ENCODE measurements around the gene MLST8.

MLST8 gene

GRCh38 chr16:2173366-2173765 is 31.9 kb upstream of the MLST8 start:
- no peak for DNase-seq

- no peak for DNase-seq
Observed at GRCh38 chr16:2173916-2174315, 31.3 kb upstream of the MLST8 start.

DNA sequence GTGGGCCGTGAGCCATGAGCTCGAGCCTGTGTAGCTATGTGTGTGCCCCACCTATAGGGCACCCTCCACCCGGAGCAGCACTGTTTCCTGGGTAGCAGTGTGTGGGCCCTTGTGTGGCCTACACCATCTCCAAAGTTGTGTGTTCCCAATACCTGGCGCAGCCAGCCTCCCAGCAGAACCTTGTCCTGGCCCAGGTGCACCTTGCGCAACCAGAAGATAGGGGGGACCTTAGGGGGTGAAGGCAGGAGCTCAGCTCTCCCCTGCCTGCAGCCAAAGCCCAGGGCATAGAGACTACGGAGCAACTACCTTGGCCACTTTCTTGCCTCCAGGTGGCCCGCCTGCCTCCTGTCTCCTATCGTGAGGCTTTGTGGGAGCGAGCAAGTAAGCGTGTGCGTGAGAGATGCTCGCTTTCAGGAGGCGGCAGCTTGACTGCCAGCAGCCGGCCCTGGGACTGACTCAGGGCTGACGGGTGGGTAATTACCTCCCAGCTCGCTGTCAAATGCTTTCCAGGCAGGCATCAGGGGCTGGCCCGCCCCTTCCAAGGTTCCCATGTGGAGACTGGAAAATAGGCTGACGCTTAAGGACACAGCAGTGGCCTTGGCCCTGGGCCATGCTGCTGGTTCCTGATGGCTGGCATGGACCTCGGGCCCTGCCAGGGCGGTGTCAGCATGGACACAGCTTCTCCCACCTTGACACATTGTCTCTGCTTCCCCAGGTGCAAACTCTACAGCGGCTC is 30.7 kb upstream of the MLST8 start:
- no peak for DNase-seq

- DNase-seq, result no peak
Observed at GRCh38 chr16:2175454-2175853, 29.8 kb upstream of the MLST8 start.

DNA sequence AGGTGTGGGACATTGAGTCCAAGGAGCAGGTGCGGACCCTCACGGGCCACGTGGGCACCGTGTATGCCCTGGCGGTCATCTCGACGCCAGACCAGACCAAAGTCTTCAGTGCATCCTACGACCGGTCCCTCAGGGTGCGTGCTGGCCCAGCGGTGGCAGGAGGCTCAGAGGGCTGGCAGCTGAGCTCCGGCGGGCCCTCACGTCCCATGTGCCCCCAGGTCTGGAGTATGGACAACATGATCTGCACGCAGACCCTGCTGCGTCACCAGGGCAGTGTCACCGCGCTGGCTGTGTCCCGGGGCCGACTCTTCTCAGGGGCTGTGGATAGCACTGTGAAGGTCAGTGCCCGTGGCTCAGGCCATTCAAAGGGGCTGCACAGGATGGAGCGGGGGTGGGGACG is 29.2 kb upstream of the MLST8 start:
- no peak for DNase-seq

DNA sequence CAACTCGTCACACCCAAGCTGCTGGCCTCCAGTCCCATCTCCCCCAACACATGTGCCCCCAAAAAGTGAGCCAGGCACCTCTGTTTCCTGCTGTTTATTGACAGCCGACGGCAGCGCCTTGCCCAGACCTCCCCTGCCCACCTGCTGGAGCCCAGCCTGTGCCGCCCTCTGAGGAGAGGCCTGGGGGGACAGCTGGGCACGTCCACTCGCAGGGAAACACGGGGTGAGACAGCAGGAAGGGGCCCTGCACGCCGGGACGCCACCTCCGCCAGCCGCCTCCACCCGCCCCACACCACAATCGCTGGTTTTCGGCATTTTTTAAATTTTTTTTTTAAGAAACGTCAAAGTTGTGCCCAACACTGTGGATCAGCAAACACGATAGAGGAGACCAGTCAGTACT is 28.2 kb upstream of the MLST8 start:
- DNase-seq, result no peak

GRCh38 chr16:2177561-2177960 is 27.7 kb upstream of the MLST8 start:
- no peak for DNase-seq

GRCh38 chr16:2178321-2179106 is 26.7 kb upstream of the MLST8 start:
- DNase-seq, result peak in 5 of 6 experiments; percentile 24 to 40 (median 31)

DNA sequence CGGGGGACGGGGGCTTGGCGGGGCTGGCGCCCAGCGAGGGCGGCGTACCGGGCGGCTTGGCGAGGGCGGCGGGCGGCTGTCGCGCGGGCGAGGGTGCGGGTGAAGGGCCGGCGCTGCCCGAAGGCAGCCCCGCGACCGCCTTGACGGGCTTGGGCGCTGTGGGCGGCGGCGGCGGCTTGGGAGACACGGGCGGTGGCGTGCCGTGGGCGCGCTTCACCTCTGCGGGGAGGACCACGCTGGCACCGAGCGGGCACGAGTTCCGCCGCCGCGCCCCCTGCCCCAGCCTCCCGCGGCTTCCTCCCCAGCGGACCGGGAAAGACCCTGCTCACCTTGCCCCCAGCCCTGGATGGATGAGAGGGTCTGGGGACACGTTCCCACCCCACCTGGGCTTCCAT is 26.1 kb upstream of the MLST8 start:
- DNase-seq, result no peak

DNA sequence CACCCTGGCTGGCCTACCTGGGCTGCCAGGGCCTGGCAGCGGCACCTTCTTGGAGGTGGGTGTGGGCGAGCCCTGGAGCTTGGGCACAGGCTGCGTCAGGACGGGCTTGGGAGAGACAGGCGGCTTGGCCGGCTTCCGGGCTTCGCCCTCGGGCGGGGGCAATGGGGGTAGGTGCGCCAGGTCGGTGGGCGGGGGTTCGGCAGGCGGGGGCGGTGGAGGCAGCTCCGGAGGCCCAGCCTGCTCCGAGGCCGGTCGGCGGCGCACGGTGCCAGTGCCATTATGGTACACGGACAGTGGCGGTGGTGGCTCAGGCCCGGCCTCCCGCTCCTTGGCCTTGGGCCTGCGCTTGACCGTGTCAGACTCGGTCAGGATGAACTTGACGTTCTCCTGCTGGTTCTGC is 25.7 kb upstream of the MLST8 start:
- no peak for DNase-seq

DNA sequence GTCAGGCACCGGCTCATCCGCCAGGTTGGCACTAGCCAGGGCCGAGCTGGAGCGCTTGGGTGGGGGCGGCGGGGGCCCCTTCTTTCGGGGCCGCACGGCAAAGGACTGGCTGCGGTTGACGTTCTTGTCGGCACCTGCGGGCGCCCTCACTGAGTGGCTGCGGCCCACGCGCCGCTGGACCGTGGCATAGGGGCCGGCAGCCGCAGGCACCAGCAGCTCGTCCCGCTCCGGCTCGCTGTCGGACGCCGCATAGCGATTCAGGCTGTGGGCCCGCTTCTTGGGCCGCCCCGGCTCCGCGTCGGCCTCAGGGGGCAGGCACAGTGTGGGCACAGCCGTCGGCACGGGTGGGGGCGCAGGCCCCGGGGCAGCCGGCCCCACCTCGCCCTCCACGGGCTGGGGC is 24.8 kb upstream of the MLST8 start:
- DNase-seq, result no peak

- no peak for DNase-seq
Observed at GRCh38 chr16:2180962-2181923, 24.0 kb upstream of the MLST8 start.

- no peak for DNase-seq
Observed at GRCh38 chr16:2181952-2182351, 23.3 kb upstream of the MLST8 start.

GRCh38 chr16:2183671-2184070 is 21.6 kb upstream of the MLST8 start:
- DNase-seq, result peak in 1 of 6 experiments; percentile 5

GRCh38 chr16:2184346-2184745 is 20.9 kb upstream of the MLST8 start:
- no peak for DNase-seq

- no peak for DNase-seq
Observed at GRCh38 chr16:2184962-2185361, 20.3 kb upstream of the MLST8 start.

DNA sequence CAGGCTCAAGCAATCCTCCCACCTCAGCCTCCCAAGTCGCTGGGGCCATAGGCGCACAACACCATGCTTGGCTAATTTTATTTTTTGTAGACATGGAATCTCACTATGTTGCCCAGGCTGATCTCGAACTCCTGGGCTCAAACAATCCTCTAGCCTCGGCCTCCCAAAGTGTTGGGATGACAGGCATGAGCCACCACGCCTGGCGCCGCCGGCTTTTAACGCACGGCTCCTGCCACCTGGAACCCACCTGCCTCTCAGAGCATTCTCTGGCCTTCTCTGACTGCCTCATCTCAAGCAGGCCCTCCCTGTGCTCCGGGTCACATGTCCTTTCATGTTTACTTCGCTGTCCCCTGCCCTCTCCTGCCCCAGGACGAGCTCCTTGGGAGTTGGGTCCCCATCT is 19.2 kb upstream of the MLST8 start:
- no peak for DNase-seq

DNA sequence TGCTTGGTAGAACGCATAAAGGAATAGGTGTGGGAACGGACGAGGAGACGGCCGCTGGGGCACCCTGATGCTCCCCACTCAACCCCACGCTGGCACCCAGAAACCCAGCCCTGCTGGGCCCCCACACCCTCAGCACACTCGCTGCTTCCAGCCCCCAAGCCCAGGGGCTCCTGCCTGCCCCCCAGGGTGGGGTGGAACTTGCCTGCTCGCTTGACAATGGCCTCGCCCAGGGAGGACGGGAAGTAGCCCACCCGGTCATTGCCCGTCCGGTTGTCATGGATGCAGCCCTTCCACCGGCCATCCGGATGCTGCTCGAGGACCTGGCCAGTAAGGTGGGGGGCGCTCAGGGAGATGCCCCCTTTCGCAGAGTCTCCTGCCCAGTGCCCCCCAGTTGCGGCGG is 18.7 kb upstream of the MLST8 start:
- DNase-seq, result no peak

DNA sequence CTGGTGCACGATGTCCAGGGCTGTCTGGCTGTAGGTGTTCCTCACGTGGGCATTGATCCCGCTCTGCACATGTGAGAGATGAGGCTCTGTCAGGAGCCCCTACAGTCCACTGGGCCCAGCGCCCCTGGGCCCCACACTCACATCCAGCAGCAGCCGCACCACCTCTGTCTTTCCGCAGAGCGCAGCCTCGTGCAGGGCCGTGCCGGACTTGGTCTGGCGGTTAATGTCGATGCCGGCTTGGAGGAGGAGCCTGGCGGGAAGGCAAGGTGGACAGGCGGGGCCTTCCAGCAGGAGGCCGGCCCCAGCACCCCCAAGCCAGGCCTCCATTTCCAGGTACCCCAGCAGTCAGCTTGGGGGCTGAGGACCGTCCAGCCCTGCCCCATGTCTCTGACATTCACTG is 18.0 kb upstream of the MLST8 start:
- no peak for DNase-seq

GRCh38 chr16:2188395-2188794 is 16.9 kb upstream of the MLST8 start:
- DNase-seq, result no peak

- DNase-seq, result no peak
Observed at GRCh38 chr16:2189252-2189893, 15.9 kb upstream of the MLST8 start.

- DNase-seq, result no peak
Observed at GRCh38 chr16:2190002-2190658, 15.1 kb upstream of the MLST8 start.
